SIG-M5 treated with dmso at 0.1 percent for 504 hours (cell line): Measurements from ENCODE around the gene SYT9.

ENCODE experiments used
- DNase-seq: peaks from one replicate; lab custom pipeline; 2025; ENCODE audit not compliant: unreplicated experiment; lab: John Stamatoyannopoulos, UW

SYT9 gene

DNA sequence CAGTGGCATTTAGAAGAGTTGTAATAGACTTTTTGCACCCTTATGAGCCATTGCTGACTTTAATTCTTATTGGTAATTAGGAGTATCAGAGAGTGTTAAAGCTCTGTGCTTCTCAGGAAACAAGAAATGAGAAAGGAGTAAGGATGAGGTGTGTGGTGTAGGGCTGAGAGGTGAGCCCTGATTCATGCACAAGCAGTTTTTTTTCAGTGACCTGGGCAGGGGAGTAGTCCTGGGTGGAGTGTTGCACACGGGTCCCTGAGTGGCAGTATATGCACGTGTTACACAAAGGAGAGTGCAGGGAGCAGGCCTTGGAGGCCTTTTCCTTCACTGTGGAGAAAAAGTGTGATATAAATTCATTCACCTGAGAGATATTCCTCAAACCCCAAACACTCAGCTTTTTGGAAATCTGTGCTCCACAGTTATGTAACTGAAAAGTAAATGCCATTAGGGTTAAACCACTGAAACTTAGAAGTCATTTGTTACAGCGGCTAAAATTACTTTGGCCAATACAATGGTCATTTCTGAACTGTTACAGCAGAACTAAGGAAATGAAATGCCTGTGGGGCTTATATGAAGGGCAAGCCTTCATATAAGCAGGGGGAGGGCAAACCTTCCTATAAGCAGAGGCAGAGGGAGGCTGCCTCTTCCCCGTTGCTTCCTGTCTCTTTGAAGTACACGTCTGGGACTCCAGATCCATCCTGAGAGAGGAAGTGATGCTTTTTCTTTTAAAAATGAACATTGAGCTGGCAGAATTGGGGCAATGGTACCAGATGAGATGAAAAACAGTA, 171.0 kb downstream of the SYT9 start:
- no peak for DNase-seq

DNA sequence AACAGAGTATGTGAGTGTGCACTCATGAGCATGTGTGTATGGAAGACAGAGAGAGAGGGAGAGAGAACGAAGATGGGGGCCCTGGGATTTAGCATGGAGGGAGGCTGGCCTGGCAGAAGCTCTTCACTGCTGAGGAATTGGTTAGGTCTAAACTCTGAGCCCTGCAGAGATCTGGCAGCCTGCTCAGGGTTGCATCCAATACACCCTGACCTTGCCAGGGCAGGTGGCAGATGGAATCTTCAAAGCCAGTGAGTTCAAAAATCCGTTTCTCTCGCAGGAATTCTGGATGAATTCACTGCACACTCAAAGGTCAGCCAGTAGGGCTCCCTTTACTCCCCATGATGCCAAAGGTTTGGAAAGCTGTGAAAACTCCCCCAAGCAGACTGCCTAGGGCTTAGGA, 172.2 kb downstream of the SYT9 start:
- DNase-seq: no peak

DNA sequence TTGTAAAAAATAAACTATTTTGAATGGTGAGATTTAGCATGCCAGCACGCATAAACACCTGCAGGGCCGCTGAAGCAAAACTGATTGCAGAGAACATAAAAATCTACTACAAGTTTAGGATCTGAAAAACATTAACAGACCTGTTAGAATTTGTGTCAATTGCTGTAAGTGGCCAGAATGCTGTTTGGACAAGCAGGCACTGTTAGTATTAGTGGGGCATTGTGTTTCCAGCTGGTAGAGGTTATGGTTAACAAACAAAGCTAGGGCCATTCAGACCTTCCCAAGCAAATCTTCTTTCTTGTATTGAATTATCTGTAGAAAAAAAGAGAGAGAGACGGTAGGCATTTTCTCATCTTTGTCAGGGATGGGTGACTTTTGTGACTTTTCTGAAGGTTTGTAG, 176.0 kb downstream of the SYT9 start:
- DNase-seq: no peak

DNA sequence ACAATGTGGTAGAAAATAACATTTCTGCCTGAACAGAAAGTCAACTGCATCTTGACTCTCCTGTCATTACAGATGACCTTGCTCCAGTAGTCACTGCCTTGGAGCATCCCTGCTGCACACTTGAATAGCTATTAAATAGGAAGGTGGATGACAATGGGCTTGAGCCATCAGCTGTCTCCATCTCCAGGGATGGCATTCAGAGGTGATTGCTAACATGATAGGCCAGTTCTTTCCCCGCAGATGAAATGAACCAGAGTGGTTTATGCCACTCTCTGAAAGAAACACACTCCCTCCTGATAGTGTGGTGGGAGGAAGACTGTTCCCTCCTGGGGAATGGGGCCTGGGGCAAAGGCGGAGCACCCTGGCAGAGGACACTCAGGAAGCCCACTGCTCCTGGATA, 176.5 kb downstream of the SYT9 start:
- no peak for DNase-seq

DNA sequence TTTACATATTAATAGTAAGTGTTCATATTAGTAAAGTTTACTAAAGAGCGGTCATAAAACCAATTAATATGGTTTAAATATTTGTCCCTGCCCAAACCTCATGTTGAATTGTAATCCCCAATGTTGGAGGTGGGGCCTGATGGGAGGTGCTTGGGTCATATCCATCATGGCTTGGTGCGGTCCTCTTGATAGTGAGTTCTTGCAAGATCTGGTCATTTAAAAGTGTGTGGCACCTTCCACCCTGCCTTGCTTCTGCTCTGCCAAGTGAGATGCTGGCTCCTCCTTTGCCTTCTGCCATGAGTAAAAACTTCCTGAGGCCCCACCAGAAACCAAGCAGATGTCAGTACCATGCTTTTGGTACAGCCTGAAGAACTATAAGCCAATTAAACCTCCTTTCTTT, 178.8 kb downstream of the SYT9 start:
- no peak for DNase-seq

DNA sequence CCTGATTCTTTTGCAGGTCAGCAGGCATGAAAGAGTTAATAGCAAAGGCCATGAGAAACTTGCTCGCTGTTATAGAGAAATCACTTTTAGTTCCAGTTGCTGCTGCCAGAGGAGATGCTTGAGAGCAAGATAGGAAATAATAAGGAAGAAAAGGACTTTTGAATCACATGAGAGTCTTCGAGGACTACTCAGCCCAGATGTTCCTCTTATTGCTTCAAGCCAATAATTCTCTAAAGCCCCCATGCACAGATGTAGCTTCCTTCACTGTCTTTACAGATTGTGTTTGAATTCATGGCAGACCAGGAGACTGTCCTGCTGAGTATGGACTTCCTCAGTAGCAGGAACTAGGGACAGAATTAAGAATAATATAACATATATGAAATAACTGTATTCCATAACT, 183.5 kb downstream of the SYT9 start:
- DNase-seq: no peak

DNA sequence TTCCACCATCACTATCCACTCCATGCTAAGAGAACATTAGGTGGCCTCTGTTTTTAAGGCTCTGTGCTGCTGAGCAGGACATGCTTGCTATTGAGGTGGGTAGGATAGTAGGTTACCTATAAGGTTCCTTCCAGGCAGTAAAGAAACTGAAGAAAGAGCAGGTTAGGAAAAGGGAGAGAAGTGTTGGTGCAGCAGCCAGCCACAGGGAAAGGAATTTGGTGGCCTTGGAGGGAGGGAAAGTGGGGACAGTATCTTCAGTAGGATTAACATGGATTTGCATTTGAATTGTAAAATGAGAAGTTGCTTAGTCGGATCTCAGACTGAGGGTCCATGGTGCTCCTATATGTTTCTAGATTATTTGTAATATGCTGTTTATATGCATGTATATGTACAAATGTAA, 184.4 kb downstream of the SYT9 start:
- DNase-seq: no peak

DNA sequence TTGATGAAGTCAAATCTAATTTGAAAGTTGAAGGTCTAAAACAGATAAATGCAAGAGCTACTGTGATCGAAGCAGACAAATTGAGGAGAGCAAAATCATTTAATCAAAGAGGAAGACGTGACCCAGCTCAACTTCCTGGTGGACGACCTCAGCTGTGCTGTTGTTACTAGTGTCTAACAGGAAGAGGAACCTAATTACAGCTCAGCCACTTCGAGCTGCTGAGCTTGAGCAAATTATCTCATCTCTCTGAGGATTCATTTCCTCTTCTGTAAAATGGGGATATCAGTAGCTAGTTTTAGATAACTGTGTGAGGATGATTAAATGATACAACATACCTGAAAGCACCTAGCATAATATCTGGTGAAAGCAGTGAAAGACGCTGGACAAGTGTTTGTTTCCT, 185.0 kb downstream of the SYT9 start:
- peak; percentile 72 for DNase-seq

DNA sequence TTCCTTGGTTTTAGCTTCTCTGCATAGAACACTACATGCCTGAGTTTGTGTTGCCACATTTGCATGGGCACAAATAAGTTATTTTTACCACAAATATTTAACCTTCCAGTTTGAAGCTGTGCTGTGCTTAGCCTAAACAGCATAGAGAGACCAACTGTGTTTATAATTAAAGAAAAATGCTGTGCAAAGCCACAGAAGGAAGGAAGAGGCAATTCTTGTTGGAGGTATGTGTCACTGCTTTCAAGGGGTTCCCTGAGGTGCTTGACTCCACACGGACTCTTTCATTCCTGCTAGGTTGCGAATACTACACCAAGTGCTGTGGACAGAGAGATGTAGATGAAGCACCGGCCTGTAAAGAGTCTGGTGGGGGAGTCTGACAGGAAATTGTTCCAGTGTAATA, 186.0 kb downstream of the SYT9 start:
- no peak for DNase-seq

DNA sequence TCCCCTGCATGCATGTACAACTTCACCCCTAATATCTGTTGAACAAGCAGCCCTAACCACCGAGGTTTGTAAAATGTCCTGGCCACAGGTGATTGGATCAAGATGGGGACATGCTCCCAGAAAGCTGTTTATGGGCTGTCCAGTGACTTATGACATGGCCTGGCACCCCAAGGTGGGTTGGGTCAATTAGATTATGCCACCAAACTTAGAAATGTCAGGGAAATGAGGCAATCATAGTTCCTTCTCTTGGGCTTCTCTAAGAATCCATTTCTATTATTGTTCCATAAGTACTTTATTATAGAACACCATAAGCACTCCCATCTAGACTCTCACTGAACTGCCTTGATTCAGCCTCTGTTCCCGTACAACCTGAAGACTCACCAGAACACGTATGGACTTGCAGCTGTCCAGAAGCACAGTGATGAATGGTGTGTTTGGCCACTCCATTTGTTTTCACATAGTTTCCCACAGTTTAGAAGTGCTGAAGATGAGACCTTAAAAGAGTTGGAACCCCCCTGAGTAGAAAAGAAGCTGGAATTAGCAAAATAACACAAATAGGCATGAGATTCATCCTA, 188.1 kb downstream of the SYT9 start:
- no peak for DNase-seq

DNA sequence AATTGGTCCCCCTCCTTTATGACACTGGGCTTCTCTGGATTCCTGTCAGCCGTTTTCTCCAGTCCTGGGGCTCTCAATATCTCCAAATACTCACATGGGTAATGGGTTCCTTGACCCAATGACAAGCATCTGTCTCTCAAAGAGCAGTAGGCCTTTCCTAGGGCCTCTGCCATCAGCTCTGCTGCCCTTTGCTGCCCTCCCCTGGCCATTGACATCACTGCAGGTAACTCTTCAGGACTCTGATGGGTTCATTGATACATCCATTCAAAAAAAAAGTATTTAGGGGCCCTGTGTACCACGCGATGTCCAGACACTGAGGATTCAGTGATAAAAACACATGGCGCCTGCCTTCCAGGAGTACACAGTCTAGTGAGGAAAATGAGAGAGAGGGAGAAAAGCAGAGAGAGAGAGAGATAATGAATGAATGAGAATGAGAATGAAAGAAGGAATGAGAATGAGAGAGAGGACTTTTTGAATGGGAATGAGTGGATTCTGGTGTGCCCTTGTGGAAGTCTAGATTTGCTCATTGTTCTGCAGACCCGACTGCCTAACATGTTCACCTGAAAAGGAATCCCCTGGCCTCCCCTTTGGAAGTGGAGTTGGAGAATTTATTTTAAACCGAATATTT, 191.0 kb downstream of the SYT9 start:
- peak; percentile 52 for DNase-seq

DNA sequence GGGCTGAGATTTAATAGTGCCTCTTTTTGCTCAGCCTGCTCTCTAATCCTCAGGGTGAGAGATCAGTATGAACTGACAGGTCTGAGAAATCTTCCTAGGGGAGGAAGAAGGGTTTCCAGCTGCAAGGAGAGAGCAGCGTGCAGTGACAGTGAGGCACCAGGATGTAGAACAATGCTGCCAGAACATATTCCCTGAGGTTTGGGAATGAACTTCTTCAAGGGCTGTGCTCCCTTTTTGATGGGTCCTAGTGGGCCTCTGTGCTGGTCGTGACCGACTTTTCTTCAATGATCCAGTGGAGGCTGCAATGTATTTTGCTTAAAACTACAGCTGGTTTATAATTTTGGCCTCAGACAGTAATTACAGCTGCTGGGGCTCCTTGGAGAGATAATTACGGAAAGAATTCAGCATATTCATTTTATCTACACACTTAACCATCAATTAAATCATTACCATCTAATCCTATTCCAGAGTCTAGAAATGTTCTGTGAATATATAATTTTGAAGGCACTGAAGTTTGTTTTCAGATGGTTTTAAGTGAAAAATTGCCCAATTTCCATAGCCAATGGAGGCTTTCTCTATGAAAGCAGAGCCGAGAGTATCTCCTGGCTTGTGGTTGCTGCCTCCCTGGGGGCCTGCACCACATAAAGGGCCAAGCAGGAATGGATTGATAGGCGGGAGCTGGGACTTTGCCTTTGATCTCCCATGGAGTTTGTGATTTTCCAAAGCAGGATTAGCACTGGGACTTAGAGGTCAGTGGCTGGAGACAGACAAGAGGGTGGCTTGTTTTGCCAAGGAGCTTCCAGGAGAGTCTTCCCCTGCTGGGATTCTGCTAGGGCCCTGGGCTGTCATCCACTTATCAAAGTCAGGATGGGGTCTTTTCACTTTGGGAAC, 192.6 kb downstream of the SYT9 start:
- no peak for DNase-seq

DNA sequence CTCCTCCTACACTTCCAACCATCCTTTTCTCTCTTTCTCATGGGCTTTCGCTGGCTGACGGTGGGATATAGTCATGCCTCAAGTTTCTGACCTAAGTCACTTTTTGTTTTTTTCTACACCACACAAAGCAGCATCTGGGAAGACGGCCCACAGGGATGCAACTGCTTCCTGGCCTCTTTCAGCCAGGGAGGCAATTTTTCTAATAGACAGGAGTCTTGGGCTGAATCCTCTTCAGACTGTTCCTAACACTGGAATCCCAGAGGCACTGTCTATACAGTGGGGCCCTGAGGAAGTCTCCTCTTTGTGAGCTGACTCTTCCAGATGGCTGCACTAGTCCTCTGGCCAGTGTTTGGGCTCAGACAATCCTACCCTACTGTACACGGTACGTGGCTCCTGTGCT, 193.9 kb downstream of the SYT9 start:
- DNase-seq: no peak

DNA sequence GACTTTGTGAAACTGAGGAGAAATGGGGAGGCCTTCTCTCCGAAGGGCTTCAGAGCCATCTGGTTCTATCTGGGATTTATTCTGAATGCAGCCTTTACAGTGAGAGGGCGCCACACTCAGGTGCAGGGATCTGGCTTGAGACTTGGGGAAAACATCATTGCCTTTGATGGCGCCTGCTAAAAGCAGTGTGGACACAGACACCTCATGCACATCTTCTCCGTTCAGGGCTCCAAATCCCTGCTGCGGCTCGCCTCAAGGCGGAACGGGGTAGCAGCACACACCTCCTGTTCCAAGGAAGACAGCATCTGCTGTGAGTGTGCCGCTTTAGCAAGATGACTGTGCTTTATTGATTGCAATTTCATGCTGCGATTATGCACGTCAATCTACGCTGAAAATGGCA, 196.5 kb downstream of the SYT9 start:
- no peak for DNase-seq

DNA sequence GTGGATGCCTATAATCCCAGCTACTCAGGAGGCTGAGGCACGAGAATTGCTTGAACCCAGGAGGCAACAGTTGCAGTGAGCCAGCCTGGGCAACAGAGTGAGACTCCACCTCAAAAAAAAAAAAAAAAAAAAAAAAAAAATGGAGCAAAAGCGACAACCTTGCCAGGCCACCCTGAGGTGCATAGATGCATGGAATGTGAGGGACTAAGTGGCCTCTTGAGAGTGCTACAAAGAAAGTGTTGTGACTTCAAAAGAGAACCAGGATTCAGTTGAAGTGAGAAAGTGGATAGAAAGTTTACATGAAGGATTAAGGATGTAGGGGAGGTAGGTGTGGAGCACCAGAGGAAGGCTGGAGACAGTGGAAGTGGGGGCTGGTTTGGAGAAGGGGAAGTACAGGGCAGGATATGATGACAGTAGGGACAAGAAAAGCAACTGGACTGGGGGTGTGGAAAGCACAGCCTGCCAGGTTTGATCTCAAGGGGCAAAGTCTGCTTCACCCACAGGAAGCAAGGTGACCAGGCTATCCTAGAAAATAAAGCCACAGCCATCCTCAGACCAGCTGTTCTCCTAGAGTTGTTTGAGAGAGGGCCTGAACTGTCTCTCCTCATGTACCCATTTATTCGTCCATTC, 197.6 kb downstream of the SYT9 start:
- DNase-seq: peak; percentile 6

DNA sequence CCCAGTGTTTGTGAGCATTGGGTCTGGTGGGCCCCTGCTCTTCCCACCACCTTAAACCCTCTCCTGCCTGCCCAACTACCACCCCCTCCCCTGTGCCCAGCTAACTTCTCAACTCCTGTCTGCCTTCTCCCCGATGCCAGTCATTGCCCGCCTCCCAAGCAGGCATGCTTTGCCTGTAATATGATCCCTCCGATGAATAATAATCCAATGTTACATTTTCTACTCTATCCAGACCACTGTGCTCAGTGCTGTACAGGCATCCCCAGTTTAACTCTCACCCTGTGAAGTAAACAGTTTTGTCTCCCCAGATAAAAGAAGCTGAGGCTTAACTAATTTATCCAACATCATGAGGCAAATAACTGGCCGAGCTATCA, 198.1 kb downstream of the SYT9 start:
- DNase-seq: no peak

DNA sequence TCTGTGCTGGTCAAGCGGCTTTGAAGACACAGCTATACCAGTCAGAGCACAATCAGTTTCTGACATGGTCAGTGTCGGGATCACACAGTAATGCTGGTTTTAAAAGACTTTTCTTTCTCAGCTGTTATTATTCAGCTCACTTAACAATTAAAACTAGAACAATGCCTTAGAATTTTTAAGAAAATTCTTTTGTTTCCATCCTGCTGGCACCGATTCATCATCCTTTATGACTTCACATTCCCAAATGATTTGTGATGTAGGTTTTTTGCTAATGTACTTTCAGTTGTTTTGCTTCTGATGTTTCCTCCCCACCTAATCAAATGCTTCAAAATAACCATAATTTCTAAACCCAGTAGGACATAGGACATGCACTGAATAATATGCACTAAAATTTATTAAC, 199.1 kb downstream of the SYT9 start:
- no peak for DNase-seq

DNA sequence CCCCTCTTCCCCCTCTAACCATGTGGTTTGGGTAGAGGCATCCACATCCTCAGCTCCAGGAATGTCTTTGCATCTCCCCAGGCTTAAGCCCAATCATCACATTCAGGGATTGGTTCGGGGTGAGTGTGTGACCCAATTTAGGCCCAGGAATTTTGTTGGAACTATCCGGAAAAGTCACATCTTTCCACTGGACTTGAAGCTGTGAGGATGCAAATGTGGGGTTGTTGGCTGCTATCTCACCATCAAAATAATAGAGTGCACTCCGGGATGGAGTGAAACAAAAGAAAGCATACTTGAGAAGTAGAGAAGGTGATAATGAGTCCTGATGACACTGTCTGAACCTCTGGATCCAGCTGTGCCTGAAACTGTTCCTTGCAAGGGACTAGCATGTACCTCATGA, 199.8 kb downstream of the SYT9 start:
- no peak for DNase-seq

DNA sequence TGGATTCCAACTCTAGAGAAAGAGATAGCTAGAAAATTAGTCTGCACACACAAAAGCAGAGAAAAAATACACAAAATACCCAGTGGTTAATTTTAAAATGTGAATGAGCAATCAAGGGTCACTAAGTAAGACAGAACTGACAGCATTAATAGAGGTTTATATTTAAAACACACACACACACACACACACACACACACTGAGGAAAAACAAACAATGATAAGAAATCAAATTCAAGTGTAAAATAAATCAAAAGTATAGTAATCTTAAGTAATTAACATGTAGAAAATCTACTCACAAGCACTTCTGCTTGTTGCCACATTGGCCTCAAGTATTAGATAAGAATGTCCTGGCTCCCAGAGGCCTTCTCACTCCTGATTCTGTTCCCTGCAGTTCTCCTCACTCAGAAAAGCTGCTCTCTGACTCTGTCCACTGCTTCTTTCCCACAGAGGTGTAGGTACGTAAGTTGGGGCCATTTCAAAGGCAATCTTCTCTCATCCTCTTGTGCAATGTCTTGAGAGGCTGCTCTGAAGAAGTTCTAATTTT, 200.3 kb downstream of the SYT9 start:
- DNase-seq: no peak

DNA sequence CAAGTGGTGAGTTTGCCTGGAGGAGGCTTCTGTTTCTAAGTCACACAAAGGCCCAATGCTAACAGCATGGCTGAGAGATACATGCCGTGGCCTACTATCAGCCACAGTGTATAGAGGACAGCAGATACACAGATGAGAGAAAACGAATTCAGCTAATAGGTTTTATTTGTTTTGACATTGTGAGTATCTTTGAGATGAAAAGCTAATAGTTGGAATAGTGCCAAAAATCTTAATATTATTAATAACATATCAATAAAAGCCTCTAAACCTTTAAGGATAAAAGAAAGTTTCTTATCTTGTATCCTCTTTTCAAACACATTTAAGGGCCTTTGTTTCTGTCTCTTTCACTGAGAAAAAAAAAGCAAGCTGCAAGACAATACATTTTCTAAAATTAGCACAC, 203.2 kb downstream of the SYT9 start:
- DNase-seq: no peak

DNA sequence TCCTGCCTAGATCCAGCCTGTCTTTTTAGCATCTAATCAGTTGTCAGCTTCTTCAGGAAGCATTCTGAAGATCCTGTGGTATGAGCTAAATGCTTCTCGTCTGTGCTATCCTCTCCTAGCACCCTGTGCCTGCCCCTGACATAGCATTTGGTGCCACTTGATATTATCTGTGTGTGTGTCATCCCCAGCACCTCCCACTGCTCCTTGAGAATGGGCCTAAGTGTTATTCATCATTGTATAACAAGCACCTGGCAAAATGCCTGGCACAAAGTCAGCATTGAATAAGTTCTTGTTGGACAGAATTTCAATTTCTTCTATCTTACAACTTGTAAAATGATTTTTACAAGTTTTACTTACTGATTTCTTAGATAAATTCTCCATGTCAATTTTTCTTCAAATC, 205.5 kb downstream of the SYT9 start:
- DNase-seq: no peak
